GM12873 (cell line): ENCODE results near the gene TOP1.

Experiments
- TF ChIP-seq, protein P1 (sequence below): IDR thresholded peaks from 2 replicates; pipeline ENCODE4 v1.5.1; 2012; ENCODE audit warnings: low read depth, mild to moderate bottlenecking, moderate library complexity, low read length, control low read depth; ENCODE audit not compliant: insufficient read depth; ENCODE audit errors: missing control alignments

TOP1 gene

DNA sequence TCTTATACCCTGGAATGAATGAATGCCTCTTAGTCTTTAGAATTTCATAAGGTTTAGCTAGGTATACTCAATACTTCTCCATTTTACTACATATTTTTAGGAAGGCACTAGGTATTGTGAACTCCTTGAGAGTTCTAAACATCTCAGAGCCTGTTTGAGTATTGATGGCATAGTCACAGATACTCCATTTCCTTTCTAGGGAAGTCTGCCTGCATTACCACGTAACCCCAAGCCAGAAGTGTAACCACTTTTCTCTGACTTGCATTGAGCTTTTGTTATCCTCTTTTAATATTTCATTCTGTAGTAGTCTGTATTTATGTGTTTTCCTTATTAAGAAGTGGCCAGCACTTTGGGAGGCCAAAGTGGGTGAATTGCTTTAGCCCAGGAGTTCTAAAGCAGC is 12.2 kb downstream of the TOP1 start:
- TF ChIP-seq, protein P1, sequence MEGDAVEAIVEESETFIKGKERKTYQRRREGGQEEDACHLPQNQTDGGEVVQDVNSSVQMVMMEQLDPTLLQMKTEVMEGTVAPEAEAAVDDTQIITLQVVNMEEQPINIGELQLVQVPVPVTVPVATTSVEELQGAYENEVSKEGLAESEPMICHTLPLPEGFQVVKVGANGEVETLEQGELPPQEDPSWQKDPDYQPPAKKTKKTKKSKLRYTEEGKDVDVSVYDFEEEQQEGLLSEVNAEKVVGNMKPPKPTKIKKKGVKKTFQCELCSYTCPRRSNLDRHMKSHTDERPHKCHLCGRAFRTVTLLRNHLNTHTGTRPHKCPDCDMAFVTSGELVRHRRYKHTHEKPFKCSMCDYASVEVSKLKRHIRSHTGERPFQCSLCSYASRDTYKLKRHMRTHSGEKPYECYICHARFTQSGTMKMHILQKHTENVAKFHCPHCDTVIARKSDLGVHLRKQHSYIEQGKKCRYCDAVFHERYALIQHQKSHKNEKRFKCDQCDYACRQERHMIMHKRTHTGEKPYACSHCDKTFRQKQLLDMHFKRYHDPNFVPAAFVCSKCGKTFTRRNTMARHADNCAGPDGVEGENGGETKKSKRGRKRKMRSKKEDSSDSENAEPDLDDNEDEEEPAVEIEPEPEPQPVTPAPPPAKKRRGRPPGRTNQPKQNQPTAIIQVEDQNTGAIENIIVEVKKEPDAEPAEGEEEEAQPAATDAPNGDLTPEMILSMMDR, result no peak

DNA sequence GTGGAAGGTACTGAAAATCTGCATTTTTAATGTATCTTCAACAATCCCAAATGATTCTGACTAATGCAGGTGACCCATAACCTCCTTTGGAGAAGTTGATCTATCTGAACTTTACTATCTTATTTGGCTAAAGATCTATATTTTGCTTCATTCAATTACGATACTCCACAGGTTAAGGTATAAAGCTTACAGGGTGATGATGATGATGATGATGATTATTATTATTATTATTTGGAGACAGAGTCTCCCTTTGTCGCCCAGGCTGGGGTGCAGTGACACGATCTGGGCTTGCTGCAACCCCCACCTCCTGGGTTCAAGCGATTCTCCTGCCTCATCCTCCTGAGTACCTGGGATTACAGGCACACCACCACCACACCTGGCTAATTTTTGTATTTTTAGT is 13.1 kb downstream of the TOP1 start:
- TF ChIP-seq, protein P1, result no peak

DNA sequence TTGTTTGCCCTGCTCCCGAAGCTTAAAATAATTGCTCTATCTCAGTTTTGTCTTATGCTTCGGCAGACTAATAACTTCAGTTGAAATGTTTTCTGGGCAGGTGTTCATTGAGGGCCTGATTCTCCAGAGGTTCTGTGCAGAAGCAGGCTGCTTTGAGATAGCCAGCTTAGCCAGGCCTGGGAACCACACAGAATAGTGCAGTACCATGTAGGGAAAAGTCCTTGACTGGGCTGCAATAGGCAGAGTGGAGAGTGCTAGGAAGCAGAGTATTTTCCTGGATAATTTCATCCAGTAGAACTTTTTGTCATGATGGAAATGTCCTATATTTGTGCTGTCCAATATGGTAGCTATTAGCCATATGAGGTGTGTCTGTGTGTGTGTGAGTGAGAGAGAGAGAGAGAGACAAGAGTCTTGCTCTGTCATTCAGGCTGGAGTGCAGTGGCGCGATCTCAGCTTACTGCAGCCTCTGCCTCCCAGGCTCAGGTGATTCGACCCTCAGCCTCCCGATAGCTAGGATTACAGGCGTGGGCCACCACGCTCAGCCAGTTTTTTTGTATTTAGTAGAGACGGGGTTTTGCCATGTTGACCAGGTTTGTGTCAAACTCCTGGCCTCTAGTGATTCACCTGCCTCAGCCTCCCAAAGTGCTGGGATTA is 15.9 kb downstream of the TOP1 start:
- TF ChIP-seq, protein P1, result no peak

DNA sequence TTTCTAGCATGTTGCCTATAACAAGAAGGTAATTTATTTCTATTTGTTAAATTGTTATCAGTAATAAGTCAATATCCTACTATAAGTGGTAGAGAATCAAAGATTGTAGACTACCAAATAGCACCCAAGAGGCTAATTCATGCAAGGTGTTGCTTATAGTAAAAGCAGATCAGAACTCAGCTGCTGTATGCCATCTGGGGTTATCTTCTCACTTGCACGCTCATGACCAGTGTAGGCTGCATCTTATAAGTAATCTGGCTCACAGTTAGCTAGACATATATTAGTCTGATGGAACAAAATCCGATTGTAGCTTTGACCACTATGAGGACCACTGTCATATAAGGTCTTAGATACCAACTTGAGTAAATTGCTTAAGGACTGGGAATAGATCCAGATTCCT is 17.0 kb downstream of the TOP1 start:
- TF ChIP-seq, protein P1, result no peak

DNA sequence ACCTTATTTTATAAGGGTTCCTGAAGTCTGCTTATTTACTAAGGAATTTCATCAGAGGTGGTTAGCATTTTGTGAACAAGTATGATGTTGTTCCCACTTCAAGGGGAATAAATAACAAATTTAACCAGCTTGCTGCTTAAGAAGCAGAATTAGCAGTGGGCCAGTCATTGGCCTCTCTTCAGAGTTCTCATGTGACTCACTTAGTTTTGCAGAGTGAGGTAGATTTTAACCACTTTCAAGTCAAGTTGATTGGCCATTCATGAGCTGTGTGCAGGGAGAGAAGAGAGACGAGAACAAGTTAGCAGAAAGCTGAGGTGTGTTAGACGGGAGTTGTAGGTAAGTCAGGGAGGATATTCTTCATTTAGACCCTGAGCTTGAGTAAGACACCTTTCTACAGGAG is 18.1 kb downstream of the TOP1 start:
- TF ChIP-seq, protein P1, result no peak

DNA sequence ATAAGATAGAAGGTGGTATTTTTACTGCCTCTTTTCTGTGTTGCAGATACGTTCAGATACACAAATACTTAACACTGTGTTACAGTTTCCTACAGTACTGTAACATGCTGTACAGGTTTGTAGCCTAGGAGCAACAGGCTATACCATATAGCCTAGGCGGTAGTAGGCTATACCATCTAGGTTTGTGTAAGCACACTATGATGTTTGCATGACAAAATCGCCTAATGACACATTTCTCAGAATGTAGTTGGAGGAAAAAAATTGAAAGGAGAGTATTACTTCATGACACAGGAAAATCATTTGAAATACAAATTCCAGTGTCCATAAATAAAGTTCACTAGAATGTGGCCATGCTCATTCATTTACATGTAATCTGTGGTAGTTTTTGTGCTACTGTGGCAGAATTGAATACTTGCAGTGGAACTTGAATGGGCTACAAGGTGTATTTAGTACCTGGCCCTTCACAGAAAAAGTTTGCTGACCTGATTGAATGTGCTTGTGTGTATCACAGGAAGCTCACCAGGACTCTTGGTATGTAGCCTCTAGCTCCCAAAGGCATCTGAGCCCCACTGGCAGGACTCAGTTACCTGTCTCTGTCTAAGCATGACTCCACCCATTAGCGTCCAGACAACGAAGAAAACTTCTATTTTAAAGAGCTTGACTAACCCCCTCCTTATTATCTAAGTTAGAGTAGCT is 18.8 kb downstream of the TOP1 start:
- TF ChIP-seq, protein P1, result no peak

DNA sequence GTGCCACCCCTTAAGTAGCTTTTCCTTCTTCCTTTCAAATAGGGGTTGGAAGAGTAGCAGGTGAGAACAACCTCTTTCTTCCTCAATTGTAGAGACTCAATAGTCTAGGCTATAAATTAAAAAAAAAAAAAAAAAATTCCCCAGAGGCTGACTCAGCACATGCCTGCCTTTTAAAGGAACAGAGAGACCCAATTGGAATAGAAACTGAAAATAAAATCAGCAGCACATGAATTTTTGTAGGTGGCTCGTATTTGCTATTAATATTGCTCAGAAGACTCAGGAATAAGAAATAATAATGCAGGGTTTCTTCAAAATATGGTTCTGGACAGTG is 19.3 kb downstream of the TOP1 start:
- TF ChIP-seq, protein P1, result no peak
